Activated CD8-positive, alpha-beta memory T cell treated with anti-CD3 and anti-CD28 coated beads, Interleukin-2, amount 10 ng/mL, durations not matched to agents 7 days and 5 days (primary cell): Measurements from ENCODE around the gene CCDC134. TPM values are rescaled to one million over a fixed set of nuclear protein-coding genes. Genes with fewer than 3 reads are reported as not detected.

Experiments used
- ATAC-seq: fragments of 150-1000 bp; cut with Tn5 transposase; one replicate; pipeline ENCODE4 v1.10.0; 2021; ENCODE audit warnings: moderate library complexity
- CTCF ChIA-PET: fragments of 350-600 bp; sonication (Branson Sonifier 250); formaldehyde crosslinking; loops from one replicate; lab custom pipeline; 2021; ENCODE audit warnings: antibody characterized with exemption; lab: Charles Lee
- DNase-seq: peaks from one replicate; pipeline ENCODE4 v3.0.0-alpha.2; 2020
- H3K27ac Mint-ChIP-seq: one replicate; pipeline ENCODE4 v1.8.0; 2021; ENCODE audit warnings: mild to moderate bottlenecking, mixed read lengths
- H3K27me3 Mint-ChIP-seq: one replicate; pipeline ENCODE4 v1.8.0; 2021; ENCODE audit warnings: mixed read lengths
- H3K36me3 Mint-ChIP-seq: one replicate; pipeline ENCODE4 v1.8.0; 2021; ENCODE audit warnings: mild to moderate bottlenecking, mixed read lengths
- H3K4me1 Mint-ChIP-seq: one replicate; pipeline ENCODE4 v1.8.0; 2021; ENCODE audit warnings: mixed read lengths
- H3K4me3 Mint-ChIP-seq: one replicate; pipeline ENCODE4 v1.8.0; 2021; ENCODE audit warnings: mild to moderate bottlenecking, moderate library complexity, mixed read lengths
- H3K9me3 Mint-ChIP-seq: one replicate; pipeline ENCODE4 v1.8.0; 2022; ENCODE audit warnings: low read depth, mixed read lengths
- total RNA-seq, 2 experiments: library from RNA; stranded (reverse); gene quantifications; one replicate each; pipeline ENCODE4 v1.2.3, GENCODE V29; 2021

CCDC134 gene
- total RNA-seq, 2 experiments from 2014 or later: 25.3 to 27.9 TPM

DNA sequence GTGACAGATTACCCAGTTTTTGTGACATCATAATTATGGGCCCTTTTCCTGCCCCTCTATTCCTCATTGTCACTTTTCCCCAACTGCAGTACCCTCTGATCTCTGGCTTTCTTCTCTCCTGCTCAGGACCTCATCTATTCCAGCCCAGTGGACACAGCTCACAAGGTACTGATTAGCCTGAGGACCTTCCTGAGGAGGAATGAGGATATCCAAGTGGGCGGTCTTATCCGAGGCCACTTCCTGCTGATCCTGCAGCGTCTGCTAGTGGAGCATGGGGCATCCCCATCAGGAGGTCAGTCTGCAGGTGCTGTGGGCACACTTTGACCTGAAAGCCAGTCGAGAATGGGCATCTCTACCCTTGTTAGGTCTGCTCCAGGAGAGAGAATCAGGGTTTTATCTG, 24.5 kb upstream of the CCDC134 start:
- ATAC-seq (no peak), DNase-seq (no peak)
- H3K9me3 Mint-ChIP-seq: no peaks in the 10 kb centered on the region
- H3K4me3 Mint-ChIP-seq: no peak overlapping the region
- H3K27ac Mint-ChIP-seq: no peak overlapping the region
- CTCF ChIA-PET: interaction anchor here (0.7 kb wide), 1 partner anchor 76 kb away, joined by 3 read pairs; no protein-coding TSS in a partner anchor
- peaks cover 3% of the 10 kb centered on the region for H3K27me3 Mint-ChIP-seq
- no peaks in the 10 kb centered on the region for H3K36me3 Mint-ChIP-seq
- peaks cover 20% of the 10 kb centered on the region for H3K4me1 Mint-ChIP-seq

GRCh38 chr22:41776381-41776780, 24.1 kb upstream of the CCDC134 start:
- Mint-ChIP-seq H3K36me3 (no peaks in the 10 kb centered on the region), H3K27ac (no peak overlapping the region), H3K4me3 (no peak overlapping the region), H3K27me3 (peaks cover 3% of the 10 kb centered on the region), H3K4me1 (peaks cover 22% of the 10 kb centered on the region), H3K9me3 (no peaks in the 10 kb centered on the region)
- DNase-seq: no peak
- no peak for ATAC-seq
- CTCF ChIA-PET: interaction anchor here (0.7 to 2.6 kb wide), 4 partner anchors 24 to 76 kb away, joined by 3 to 8 read pairs (median 3); partner anchors contain the start of gene CCDC134

- H3K9me3 Mint-ChIP-seq: no peaks in the 10 kb centered on the region
- CTCF ChIA-PET: interaction anchor here (0.9 to 6.0 kb wide), 3 partner anchors 23 to 79 kb away, joined by 4 to 31 read pairs (median 8); partner anchors contain the start of gene CCDC134
- H3K27me3 Mint-ChIP-seq: peaks cover 3% of the 10 kb centered on the region
- peaks cover 31% of the 10 kb centered on the region for H3K4me1 Mint-ChIP-seq
- DNase-seq (no peak), ATAC-seq (no peak)
- H3K27ac Mint-ChIP-seq: peak overlapping the region; percentile 11
- no peaks in the 10 kb centered on the region for H3K36me3 Mint-ChIP-seq
- no peak overlapping the region for H3K4me3 Mint-ChIP-seq
These were observed 22.6 kb upstream of the CCDC134 start for GRCh38 chr22:41777749-41778425.

GRCh38 chr22:41779929-41780505, 20.5 kb upstream of the CCDC134 start:
- no peaks in the 10 kb centered on the region for H3K9me3 Mint-ChIP-seq
- H3K27ac Mint-ChIP-seq: peak overlapping the region; percentile 99
- CTCF ChIA-PET: interaction anchor here (1.0 to 6.0 kb wide), 12 partner anchors 9 to 163 kb away, joined by 3 to 52 read pairs (median 4); partner anchors contain the start of genes CCDC134 and SREBF2
- H3K4me3 Mint-ChIP-seq: peak overlapping the region; percentile 23
- peaks cover 4% of the 10 kb centered on the region for H3K36me3 Mint-ChIP-seq
- DNase-seq (no peak), ATAC-seq (no peak)
- peaks cover 3% of the 10 kb centered on the region for H3K27me3 Mint-ChIP-seq
- H3K4me1 Mint-ChIP-seq: peaks cover 41% of the 10 kb centered on the region

GRCh38 chr22:41780746-41781505, 19.6 kb upstream of the CCDC134 start:
- CTCF ChIA-PET: interaction anchor here (0.6 to 6.0 kb wide), 18 partner anchors 8 to 859 kb away, joined by 3 to 52 read pairs (median 4); partner anchors contain the start of genes CCDC134 and SREBF2
- peaks cover 4% of the 10 kb centered on the region for H3K36me3 Mint-ChIP-seq
- ATAC-seq (peak; percentile 97), DNase-seq (peak; percentile 98)
- H3K4me3 Mint-ChIP-seq: peak overlapping the region; percentile 76
- H3K27me3 Mint-ChIP-seq: no peaks in the 10 kb centered on the region
- H3K9me3 Mint-ChIP-seq: no peaks in the 10 kb centered on the region
- H3K27ac Mint-ChIP-seq: peak overlapping the region; percentile 99
- peaks cover 41% of the 10 kb centered on the region for H3K4me1 Mint-ChIP-seq

DNA sequence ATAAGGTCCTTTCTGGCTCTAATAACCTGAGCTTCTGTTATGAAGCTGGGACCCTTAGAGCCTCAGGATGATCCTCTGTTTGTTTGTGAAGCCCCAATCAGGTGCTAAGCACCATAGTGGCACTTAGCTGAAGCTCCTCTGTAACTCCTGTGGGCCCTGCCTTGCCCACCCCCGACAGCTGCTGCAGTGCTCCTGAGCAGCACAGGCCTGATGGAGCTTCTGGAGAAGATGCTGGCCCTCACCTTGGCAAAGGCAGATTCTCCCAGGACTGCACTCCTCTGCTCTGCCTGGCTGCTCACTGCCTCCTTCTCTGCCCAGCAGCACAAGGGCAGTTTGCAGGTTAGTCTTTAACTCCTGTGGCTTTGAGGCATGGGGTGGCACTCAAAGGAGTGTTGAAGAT, 19.0 kb upstream of the CCDC134 start:
- no peaks in the 10 kb centered on the region for H3K27me3 Mint-ChIP-seq
- CTCF ChIA-PET: interaction anchor here (0.6 to 6.0 kb wide), 18 partner anchors 8 to 860 kb away, joined by 3 to 52 read pairs (median 4); partner anchors contain the start of genes CCDC134 and SREBF2
- peak overlapping the region; percentile 76 for H3K4me3 Mint-ChIP-seq
- peak overlapping the region; percentile 99 for H3K27ac Mint-ChIP-seq
- peaks cover 4% of the 10 kb centered on the region for H3K36me3 Mint-ChIP-seq
- H3K9me3 Mint-ChIP-seq: no peaks in the 10 kb centered on the region
- H3K4me1 Mint-ChIP-seq: peaks cover 41% of the 10 kb centered on the region
- ATAC-seq (peak; percentile 25), DNase-seq (peak; percentile 54)

DNA sequence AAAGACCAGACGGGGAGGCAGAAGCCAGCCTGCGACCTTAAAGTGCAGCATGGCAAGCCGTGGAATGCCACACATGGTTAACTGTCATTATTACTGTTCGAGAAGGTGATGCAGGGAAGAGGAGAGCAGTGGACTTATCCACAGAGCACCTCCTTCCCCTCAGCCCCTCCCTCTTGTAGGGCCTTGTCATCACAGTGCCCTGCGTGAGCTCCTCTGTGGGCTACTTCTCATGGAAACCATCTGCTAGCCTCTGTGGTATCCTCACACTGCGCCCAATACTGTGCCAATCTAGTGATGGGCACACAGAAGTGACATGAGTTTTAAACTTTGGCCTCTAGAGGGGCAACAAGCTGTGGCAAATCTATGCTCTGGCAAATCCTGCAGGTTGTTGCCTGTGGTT, 18.2 kb upstream of the CCDC134 start:
- CTCF ChIA-PET: interaction anchor here (0.9 to 6.0 kb wide), 15 partner anchors 9 to 318 kb away, joined by 3 to 52 read pairs (median 5); partner anchors contain the start of genes CCDC134, MEI1 and SREBF2
- peak overlapping the region; percentile 99 for H3K27ac Mint-ChIP-seq
- H3K36me3 Mint-ChIP-seq: peaks cover 4% of the 10 kb centered on the region
- H3K9me3 Mint-ChIP-seq: no peaks in the 10 kb centered on the region
- peaks cover 41% of the 10 kb centered on the region for H3K4me1 Mint-ChIP-seq
- DNase-seq (peak; percentile 65), ATAC-seq (peak; percentile 28)
- H3K4me3 Mint-ChIP-seq: peak overlapping the region; percentile 76
- H3K27me3 Mint-ChIP-seq: no peaks in the 10 kb centered on the region

DNA sequence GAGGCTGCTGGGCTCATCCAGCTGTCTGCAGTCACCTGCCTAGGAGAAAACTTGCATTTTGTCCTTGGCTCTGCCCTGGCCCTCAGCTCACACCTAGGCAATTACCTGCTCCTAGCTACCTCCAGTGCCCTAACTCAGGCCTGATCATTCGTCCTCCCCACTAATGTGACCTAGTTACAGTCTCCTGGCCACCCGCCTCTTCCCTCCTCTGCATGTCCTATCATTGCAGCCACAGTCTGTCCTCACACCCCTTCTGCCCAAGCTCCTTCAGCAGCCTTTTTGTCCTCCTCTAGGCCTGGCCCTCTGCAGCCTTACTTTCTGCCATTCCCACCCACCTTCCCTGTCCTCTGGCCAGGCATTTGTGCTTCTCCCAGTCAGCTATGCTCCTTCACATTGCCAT, 17.7 kb upstream of the CCDC134 start:
- ATAC-seq: no peak
- CTCF ChIA-PET: interaction anchor here (0.9 to 6.0 kb wide), 10 partner anchors 10 to 317 kb away, joined by 3 to 52 read pairs (median 5); partner anchors contain the start of genes CCDC134, MEI1 and SREBF2
- Mint-ChIP-seq H3K27me3 (no peaks in the 10 kb centered on the region), H3K9me3 (no peaks in the 10 kb centered on the region), H3K27ac (peak overlapping the region; percentile 99), H3K4me1 (peaks cover 39% of the 10 kb centered on the region), H3K36me3 (peaks cover 4% of the 10 kb centered on the region), H3K4me3 (peak overlapping the region; percentile 76)
- no peak for DNase-seq

DNA sequence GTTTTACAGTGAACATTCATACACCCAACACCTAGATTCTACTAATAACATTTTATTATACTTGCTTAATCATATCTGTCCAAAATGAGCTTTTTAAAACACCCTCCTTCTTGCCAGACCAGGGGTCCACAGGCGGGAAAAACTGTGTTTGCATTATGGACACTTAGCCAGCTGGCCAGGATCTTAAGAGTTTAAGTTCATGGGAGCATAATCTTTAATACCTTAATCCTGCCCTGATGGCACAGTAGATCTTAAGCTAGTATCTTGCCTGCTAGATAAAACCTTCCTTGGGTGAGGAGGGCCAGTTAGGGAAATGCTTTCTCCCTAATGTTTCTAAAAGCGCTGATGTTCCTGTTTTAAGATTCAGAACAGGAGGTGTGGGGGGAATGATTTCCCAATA, 13.1 kb upstream of the CCDC134 start:
- no peak for ATAC-seq
- H3K27me3 Mint-ChIP-seq: no peaks in the 10 kb centered on the region
- DNase-seq: no peak
- no peaks in the 10 kb centered on the region for H3K9me3 Mint-ChIP-seq
- no peak overlapping the region for H3K27ac Mint-ChIP-seq
- H3K4me3 Mint-ChIP-seq: no peak overlapping the region
- CTCF ChIA-PET: interaction anchor here (0.8 to 2.5 kb wide), 3 partner anchors 12 to 90 kb away, joined by 3 to 19 read pairs (median 8); partner anchors contain the start of gene CCDC134
- peaks cover 14% of the 10 kb centered on the region for H3K36me3 Mint-ChIP-seq
- peaks cover 14% of the 10 kb centered on the region for H3K4me1 Mint-ChIP-seq

- no peak overlapping the region for H3K4me3 Mint-ChIP-seq
- peaks cover 26% of the 10 kb centered on the region for H3K36me3 Mint-ChIP-seq
- H3K27me3 Mint-ChIP-seq: no peaks in the 10 kb centered on the region
- DNase-seq (no peak), ATAC-seq (no peak)
- H3K27ac Mint-ChIP-seq: no peak overlapping the region
- no peaks in the 10 kb centered on the region for H3K9me3 Mint-ChIP-seq
- H3K4me1 Mint-ChIP-seq: no peaks in the 10 kb centered on the region
- CTCF ChIA-PET: no interaction called here
These were observed 6.6 kb upstream of the CCDC134 start for GRCh38 chr22:41793871-41794270.

- Mint-ChIP-seq H3K9me3 (no peaks in the 10 kb centered on the region), H3K4me1 (peaks cover 27% of the 10 kb centered on the region), H3K4me3 (no peak overlapping the region), H3K27ac (no peak overlapping the region), H3K27me3 (no peaks in the 10 kb centered on the region), H3K36me3 (peaks cover 22% of the 10 kb centered on the region)
- no peak for ATAC-seq
- CTCF ChIA-PET: interaction anchor here (0.8 to 5.2 kb wide), 8 partner anchors 9 to 142 kb away, joined by 3 to 52 read pairs (median 10); partner anchors contain the start of genes MEI1 and SREBF2
- DNase-seq: no peak
These were observed 1.7 kb upstream of the CCDC134 start for GRCh38 chr22:41798736-41799135.

DNA sequence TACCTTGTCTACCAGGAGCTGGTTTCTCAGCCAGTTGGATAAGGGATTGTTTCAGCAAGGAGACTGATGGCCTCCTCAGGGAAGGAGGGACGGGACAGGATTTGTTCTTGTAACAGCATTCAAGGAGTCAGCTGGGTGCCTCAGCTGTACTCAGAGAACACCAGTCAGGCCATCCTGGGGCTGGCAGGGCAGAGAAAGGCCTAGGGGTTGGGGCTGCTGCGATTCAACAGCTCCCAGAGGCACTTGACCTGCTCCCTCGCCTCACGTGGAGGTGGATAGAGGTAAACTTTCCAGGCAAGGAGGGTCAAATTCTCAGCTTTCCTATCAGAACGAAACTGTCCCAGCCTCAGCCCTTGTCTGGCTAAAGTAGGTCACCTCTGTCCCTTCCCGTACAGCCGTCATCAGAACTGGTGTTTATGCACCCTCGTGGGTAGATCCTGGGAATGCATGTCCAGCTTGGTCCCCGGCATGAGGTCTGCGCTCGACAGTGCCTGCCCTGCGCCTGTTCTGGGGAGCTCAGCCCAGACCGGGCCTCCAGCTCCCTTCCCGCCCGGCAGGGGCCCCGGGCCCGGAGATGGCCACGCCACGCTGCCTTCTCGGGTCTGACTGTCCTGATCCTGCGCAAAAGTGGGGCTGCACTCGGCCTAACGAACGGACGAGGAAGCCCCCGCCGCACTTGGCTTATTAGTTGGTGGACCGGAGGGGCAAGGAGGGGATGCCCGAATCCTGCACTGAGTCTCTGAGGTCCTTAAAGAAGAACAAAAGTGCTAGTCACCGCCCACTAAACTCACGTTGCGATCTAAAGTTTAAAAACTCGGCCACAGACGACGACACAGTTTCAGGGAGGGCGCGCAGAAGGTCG, 762 bp upstream of the CCDC134 start:
- ATAC-seq: peak; percentile 28
- H3K36me3 Mint-ChIP-seq: peaks cover 19% of the 10 kb centered on the region
- no peaks in the 10 kb centered on the region for H3K9me3 Mint-ChIP-seq
- no peaks in the 10 kb centered on the region for H3K27me3 Mint-ChIP-seq
- CTCF ChIA-PET: interaction anchor here (0.8 to 5.2 kb wide), 21 partner anchors 8 to 147 kb away, joined by 3 to 52 read pairs (median 7); partner anchors contain the start of genes CENPM, MEI1 and SREBF2
- DNase-seq: peak; percentile 48
- H3K27ac Mint-ChIP-seq: peak overlapping the region; percentile 97
- peaks cover 37% of the 10 kb centered on the region for H3K4me1 Mint-ChIP-seq
- H3K4me3 Mint-ChIP-seq: peak overlapping the region; percentile 93
